NCI-H748 (cell line): Measurements from ENCODE around the gene FIZ1.
A peak's percentile ranks its signal among the peaks of the same experiment; 100 is the strongest.

Experiments used
- DNase-seq: peaks from one replicate; lab custom pipeline; 2025; ENCODE audit not compliant: unreplicated experiment; lab: John Stamatoyannopoulos, UW

The FIZ1 gene

GRCh38 chr19:55599468-55599841 is at the start of gene FIZ1:
FIZ1 (minus strand) TSS chr19:55599517; CDS start chr19:55597865, 1,652 bp downstream.
- peak; percentile 100 for DNase-seq

- DNase-seq, result no peak
Observed at GRCh38 chr19:55648585-55649267, 49.4 kb upstream of the FIZ1 start.

GRCh38 chr19:55647732-55648584 is 48.6 kb upstream of the FIZ1 start, which contains the start of gene CCDC106:
CCDC106 (plus strand) TSS chr19:55648212; CDS start chr19:55649047, 835 bp downstream.
- DNase-seq, result peak; percentile 86

GRCh38 chr19:55646889-55647731 is 47.8 kb upstream of the FIZ1 start:
- DNase-seq, result peak; percentile 46

GRCh38 chr19:55645512-55645881 is 46.2 kb upstream of the FIZ1 start:
- no peak for DNase-seq

- DNase-seq, result no peak
Observed at GRCh38 chr19:55644842-55645511, 45.7 kb upstream of the FIZ1 start.

- DNase-seq, result no peak
Observed at GRCh38 chr19:55644191-55644833, 45.0 kb upstream of the FIZ1 start.

GRCh38 chr19:55643887-55644176 is 44.5 kb upstream of the FIZ1 start:
- DNase-seq, result no peak

- DNase-seq, result peak; percentile 87
Observed at GRCh38 chr19:55643003-55643886, 43.9 kb upstream of the FIZ1 start, which contains the start of gene ZNF581. ZNF581 (plus strand) TSS chr19:55643649; CDS start chr19:55644572, 923 bp downstream.

- DNase-seq, result peak; percentile 39
Observed at GRCh38 chr19:55642153-55643002, 43.1 kb upstream of the FIZ1 start.

- DNase-seq, result peak; percentile 58
Observed at GRCh38 chr19:55641426-55642152, 42.3 kb upstream of the FIZ1 start.

- peak; percentile 91 for DNase-seq
Observed at GRCh38 chr19:55640577-55641425, 41.5 kb upstream of the FIZ1 start, which contains the start of gene ZNF580. ZNF580 (plus strand) TSS chr19:55641002; CDS start chr19:55642509, 1,507 bp downstream.

GRCh38 chr19:55640043-55640576 is 40.8 kb upstream of the FIZ1 start:
- DNase-seq, result peak; percentile 94

- DNase-seq, result peak; percentile 68
Observed at GRCh38 chr19:55638864-55639359, 39.6 kb upstream of the FIZ1 start.

- DNase-seq, result no peak
Observed at GRCh38 chr19:55637534-55637933, 38.2 kb upstream of the FIZ1 start.

- DNase-seq, result no peak
Observed at GRCh38 chr19:55636723-55637122, 37.4 kb upstream of the FIZ1 start.
